Neuronal stem cell (in vitro differentiated cells): ENCODE measurements around the gene PTCRA.
A peak's percentile ranks its signal among the peaks of the same experiment; 100 is the strongest.

ENCODE experiments used
- DNase-seq: peaks from one replicate; pipeline ENCODE4 v3.0.0-alpha.2; 2013; ENCODE audit warnings: low spot score
- H2AFZ ChIP-seq: one replicate; pipeline ENCODE4 v1.6.1; 2013; ENCODE audit warnings: mild to moderate bottlenecking, low read length, inconsistent platforms
- H2AK5ac ChIP-seq: 2 replicates; pipeline ENCODE4 v1.6.1; 2013; ENCODE audit warnings: low read depth, mild to moderate bottlenecking, inconsistent platforms, low read length, moderate library complexity, mixed read lengths
- H2BK120ac ChIP-seq: 2 replicates; pipeline ENCODE4 v1.6.1; 2013; ENCODE audit warnings: low read depth, mild to moderate bottlenecking, inconsistent platforms, low read length, moderate library complexity, mixed read lengths
- H2BK12ac ChIP-seq: one replicate; pipeline ENCODE4 v1.6.1; 2013; ENCODE audit warnings: low read length, inconsistent platforms
- H2BK15ac ChIP-seq: 2 replicates; pipeline ENCODE4 v1.6.1; 2013; ENCODE audit warnings: mild to moderate bottlenecking, low read length, inconsistent platforms, mixed read lengths
- H2BK5ac ChIP-seq: one replicate; pipeline ENCODE4 v1.6.1; 2013; ENCODE audit warnings: inconsistent platforms, mild to moderate bottlenecking, low read length, moderate library complexity
- H3K14ac ChIP-seq: one replicate; pipeline ENCODE4 v1.6.1; 2013; ENCODE audit warnings: low read length, inconsistent platforms
- H3K18ac ChIP-seq: 2 replicates; pipeline ENCODE4 v1.6.1; 2013; ENCODE audit warnings: low read length, inconsistent platforms
- H3K23ac ChIP-seq: 2 replicates; pipeline ENCODE4 v1.6.1; 2013; ENCODE audit warnings: low read depth, mild to moderate bottlenecking, mixed read lengths, low read length, inconsistent platforms; ENCODE audit not compliant: poor library complexity
- H3K27ac ChIP-seq: replicated peaks from 3 replicates; pipeline ENCODE4 v1.5.1; 2013; ENCODE audit warnings: low read length, inconsistent platforms
- H3K27me3 ChIP-seq, 3 experiments: 2 replicates each; pipeline ENCODE4 v1.6.1; 2013; ENCODE audit warnings: low read length in 3 of 3, mild to moderate bottlenecking in 2 of 3, inconsistent platforms in 1 of 3, low read depth in 1 of 3, mixed read lengths in 1 of 3, moderate library complexity in 1 of 3; ENCODE audit not compliant: control insufficient read depth in 3 of 3, insufficient read depth in 3 of 3
- H3K36me3 ChIP-seq, 2 donors: replicated peaks in 1 of 2; 2 replicates each; pipeline ENCODE4 v1.6.1; 2013; ENCODE audit warnings: low read length in 2 of 2; ENCODE audit not compliant: control insufficient read depth in 2 of 2, insufficient read depth in 2 of 2
- H3K4ac ChIP-seq: 2 replicates; pipeline ENCODE4 v1.6.1; 2013; ENCODE audit warnings: inconsistent platforms, mild to moderate bottlenecking, low read length, moderate library complexity
- H3K4me1 ChIP-seq, 2 donors: 1 replicate in 1 of 2; 2 replicates in 1 of 2; pipeline ENCODE4 v1.6.1; 2013; ENCODE audit warnings: low read length in 2 of 2, low read depth in 1 of 2; ENCODE audit not compliant: control insufficient read depth in 2 of 2, insufficient read depth in 1 of 2
- H3K4me2 ChIP-seq: one replicate; pipeline ENCODE4 v1.6.1; 2013; ENCODE audit warnings: mild to moderate bottlenecking, low read length, inconsistent platforms; ENCODE audit not compliant: insufficient read depth, poor library complexity, severe bottlenecking
- H3K4me3 ChIP-seq, 2 donors: 2 replicates each; pipeline ENCODE4 v1.5.1; 2013; ENCODE audit warnings: low read length in 2 of 2, mild to moderate bottlenecking in 2 of 2, inconsistent platforms in 1 of 2, moderate library complexity in 1 of 2
- H3K79me1 ChIP-seq: one replicate; pipeline ENCODE4 v1.6.1; 2013; ENCODE audit warnings: low read depth, mild to moderate bottlenecking, inconsistent platforms, low read length, moderate library complexity
- H3K9ac ChIP-seq: one replicate; pipeline ENCODE4 v1.6.1; 2013; ENCODE audit warnings: mild to moderate bottlenecking, low read depth, low read length, inconsistent platforms; ENCODE audit not compliant: poor library complexity
- H3K9me3 ChIP-seq, 2 donors: replicated peaks in 1 of 2; 2 replicates each; pipeline versions ENCODE3 to v1.6.1; 2013; ENCODE audit warnings: low read length in 2 of 2, mild to moderate bottlenecking in 2 of 2, inconsistent platforms in 1 of 2, low read depth in 1 of 2, mixed read lengths in 1 of 2, moderate library complexity in 1 of 2; ENCODE audit not compliant: control insufficient read depth in 2 of 2, insufficient read depth in 1 of 2
- H4K8ac ChIP-seq: one replicate; pipeline ENCODE4 v1.6.1; 2013; ENCODE audit warnings: low read depth, mild to moderate bottlenecking, inconsistent platforms, low read length, moderate library complexity
- H4K91ac ChIP-seq: one replicate; pipeline ENCODE4 v1.6.1; 2013; ENCODE audit warnings: low read length, low read depth, mild to moderate bottlenecking, inconsistent platforms; ENCODE audit not compliant: poor library complexity
- WGBS, 2 donors: extraction: QIAGEN DNeasy Blood & Tissue Kit; methylation state at CpG; one replicate each; pipeline ENCODE4 v1.1.7; 2013; ENCODE audit warnings: missing lambda C conversion rate in 2 of 2, mixed read lengths in 1 of 2; ENCODE audit not compliant: insufficient read length in 2 of 2, insufficient replicate concordance in 1 of 2; ENCODE audit errors: extremely low coverage in 2 of 2; 5-methylcytosine and 5-hydroxymethylcytosine counted together

PTCRA gene

GRCh38 chr6:42966571-42966970, 50.7 kb downstream of the PTCRA start:
- Histone ChIP-seq H3K23ac (no peak overlapping the region), H3K4me1 (peaks cover 0 to 3% of the 10 kb centered on the region in 2 donors), H3K4me3 (no peak overlapping the region), H3K9ac (no peak overlapping the region), H2AFZ (no peak overlapping the region), H3K14ac (no peak overlapping the region), H3K27ac (no peak overlapping the region), H3K4ac (no peak overlapping the region), H3K27me3 (no peaks in the 10 kb centered on the region), H4K8ac (no peak overlapping the region), H3K79me1 (no peaks in the 10 kb centered on the region), H3K18ac (no peak overlapping the region), H2AK5ac (no peak overlapping the region), H2BK120ac (no peak overlapping the region), H4K91ac (no peak overlapping the region), H2BK12ac (no peak overlapping the region), H2BK15ac (no peak overlapping the region), H3K4me2 (no peak overlapping the region), H3K9me3 (no peaks in the 10 kb centered on the region), H2BK5ac (no peak overlapping the region), H3K36me3 (peaks cover 8 to 43% of the 10 kb centered on the region in 2 donors)
- 100% methylated on average over 1 of the region's 7 CpGs; no CpG with 5 or more reads in 1 of the 2 donors for WGBS, 2 donors
- no peak for DNase-seq

- Histone ChIP-seq H3K4me3 (no peak overlapping the region), H2AFZ (no peak overlapping the region), H2BK5ac (no peak overlapping the region), H3K4me1 (peaks cover 0 to 3% of the 10 kb centered on the region in 2 donors), H3K23ac (no peak overlapping the region), H4K8ac (no peak overlapping the region), H3K27me3 (no peaks in the 10 kb centered on the region), H3K27ac (no peak overlapping the region), H3K14ac (no peak overlapping the region), H3K79me1 (no peaks in the 10 kb centered on the region), H2BK120ac (no peak overlapping the region), H3K9ac (no peak overlapping the region), H4K91ac (no peak overlapping the region), H2BK15ac (no peak overlapping the region), H3K4me2 (no peak overlapping the region), H3K36me3 (peaks cover 8 to 43% of the 10 kb centered on the region in 2 donors), H2AK5ac (no peak overlapping the region), H3K4ac (no peak overlapping the region), H2BK12ac (no peak overlapping the region), H3K18ac (no peak overlapping the region), H3K9me3 (no peaks in the 10 kb centered on the region)
- DNase-seq: no peak
- WGBS, 2 donors: no CpG with 5 or more reads among the region's 11 CpGs
These were observed 51.4 kb downstream of the PTCRA start for GRCh38 chr6:42967228-42967627.

DNA sequence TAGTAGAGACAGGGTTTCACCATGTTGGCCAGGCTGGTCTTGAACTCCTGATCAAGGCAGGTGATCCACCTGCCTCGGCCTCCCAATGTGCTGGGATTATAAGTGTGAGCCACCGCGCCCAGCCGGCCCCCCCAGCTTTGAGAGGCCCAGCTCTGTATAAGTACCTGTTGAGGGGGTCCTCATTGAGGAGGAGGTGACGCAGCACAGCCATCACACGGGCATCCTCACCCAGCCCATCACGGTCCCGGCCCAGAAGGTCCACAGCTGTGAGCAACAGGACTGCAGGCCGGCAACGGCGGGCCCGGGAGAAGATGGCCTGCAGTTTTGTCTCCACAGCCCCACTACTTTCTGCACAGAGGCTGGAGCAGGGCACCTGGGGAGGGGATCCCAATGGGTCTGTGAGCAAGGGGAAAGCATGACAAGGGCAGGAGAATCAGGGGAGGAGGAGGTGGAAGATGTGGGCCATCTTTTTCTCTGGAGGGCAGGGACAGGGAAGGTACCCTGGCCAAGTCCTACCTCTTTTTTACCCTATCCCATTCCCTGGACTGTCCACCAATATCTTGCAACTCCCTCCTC, 52.4 kb downstream of the PTCRA start:
- Histone ChIP-seq H2BK120ac (no peak overlapping the region), H3K14ac (no peak overlapping the region), H3K4me3 (no peak overlapping the region), H3K4ac (no peak overlapping the region), H3K18ac (no peak overlapping the region), H2BK12ac (no peak overlapping the region), H2AK5ac (no peak overlapping the region), H4K91ac (no peak overlapping the region), H2BK5ac (no peak overlapping the region), H3K27me3 (no peaks in the 10 kb centered on the region), H4K8ac (peak overlapping the region; percentile 6), H3K23ac (peak overlapping the region; percentile 49), H3K9ac (no peak overlapping the region), H2BK15ac (no peak overlapping the region), H3K36me3 (peaks cover 8 to 40% of the 10 kb centered on the region in 2 donors), H2AFZ (no peak overlapping the region), H3K4me1 (peaks cover 0 to 3% of the 10 kb centered on the region in 2 donors), H3K79me1 (no peaks in the 10 kb centered on the region), H3K4me2 (no peak overlapping the region), H3K27ac (no peak overlapping the region), H3K9me3 (no peaks in the 10 kb centered on the region)
- WGBS, 2 donors: no CpG with 5 or more reads among the region's 12 CpGs
- no peak for DNase-seq

DNA sequence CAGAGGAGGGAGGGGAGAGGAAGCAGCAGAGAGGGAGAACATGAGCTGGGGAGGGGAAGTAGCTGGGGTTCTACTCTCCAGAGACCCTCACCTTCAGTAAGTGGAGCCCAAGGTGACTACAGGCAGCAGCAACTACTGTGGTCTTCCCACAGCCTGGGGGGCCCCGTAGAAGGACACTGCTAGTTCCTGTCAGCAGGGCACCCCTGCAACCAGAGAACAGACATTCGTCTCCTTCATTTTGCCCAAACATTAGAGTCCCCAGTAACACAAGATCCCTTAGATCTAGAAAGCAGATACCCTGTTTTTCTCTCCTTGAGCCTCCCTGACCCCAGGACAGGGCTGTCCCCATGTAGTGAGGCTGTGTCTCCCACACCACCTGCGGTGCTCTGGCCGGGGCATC, 52.9 kb downstream of the PTCRA start:
- Histone ChIP-seq H3K9ac (no peak overlapping the region), H3K27ac (no peak overlapping the region), H3K9me3 (no peaks in the 10 kb centered on the region), H2BK5ac (no peak overlapping the region), H3K36me3 (peaks cover 8 to 42% of the 10 kb centered on the region in 2 donors), H3K23ac (no peak overlapping the region), H3K4me2 (no peak overlapping the region), H2BK12ac (no peak overlapping the region), H3K27me3 (no peaks in the 10 kb centered on the region), H3K14ac (no peak overlapping the region), H3K4me3 (no peak overlapping the region), H4K8ac (no peak overlapping the region), H3K4me1 (peaks cover 0 to 3% of the 10 kb centered on the region in 2 donors), H4K91ac (no peak overlapping the region), H3K18ac (no peak overlapping the region), H2BK15ac (no peak overlapping the region), H2AFZ (no peak overlapping the region), H3K4ac (no peak overlapping the region), H2BK120ac (no peak overlapping the region), H3K79me1 (peaks cover 2% of the 10 kb centered on the region), H2AK5ac (no peak overlapping the region)
- DNase-seq: no peak
- WGBS, 2 donors: no CpG with 5 or more reads among the region's 4 CpGs
